ENCODE measurements around the gene SLC22A16.
A peak's percentile ranks its signal among the peaks of the same experiment; 100 is the strongest.
"Not testable (repeated sequence)": the region's sequence is repeated elsewhere in the genome, so short reads cannot be mapped to it uniquely, and the experiment has no call there.

Gene SLC22A16

DNA sequence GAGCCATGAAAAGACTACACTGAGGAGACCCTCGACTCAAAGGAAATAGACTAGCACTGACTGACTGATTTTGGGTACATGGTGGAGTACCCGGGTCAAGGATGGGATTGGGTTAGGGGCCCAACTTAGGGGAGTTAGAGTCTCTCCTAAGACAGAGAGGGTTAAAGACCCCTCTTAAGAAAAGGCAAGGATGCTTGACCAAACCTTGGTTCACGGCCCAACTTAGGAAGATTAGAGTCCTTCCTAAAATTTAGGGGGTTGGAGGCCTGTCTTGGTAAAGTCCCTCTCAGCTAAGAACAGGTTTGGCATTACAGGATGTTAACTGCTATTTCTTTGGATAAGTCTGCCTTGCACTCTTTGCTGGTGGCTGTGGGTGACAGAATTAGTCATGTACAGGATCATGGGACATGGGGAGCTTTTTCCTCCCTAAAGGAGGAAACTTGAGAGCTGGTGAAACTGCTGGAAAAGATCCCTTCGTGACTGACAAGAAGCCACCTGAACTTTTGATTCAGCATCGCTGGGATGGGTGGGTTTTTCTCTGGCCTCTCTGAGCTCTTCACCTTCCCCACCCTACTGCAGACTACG, 12.3 kb upstream of the SLC22A16 start:
- DNase-seq = no peak

DNA sequence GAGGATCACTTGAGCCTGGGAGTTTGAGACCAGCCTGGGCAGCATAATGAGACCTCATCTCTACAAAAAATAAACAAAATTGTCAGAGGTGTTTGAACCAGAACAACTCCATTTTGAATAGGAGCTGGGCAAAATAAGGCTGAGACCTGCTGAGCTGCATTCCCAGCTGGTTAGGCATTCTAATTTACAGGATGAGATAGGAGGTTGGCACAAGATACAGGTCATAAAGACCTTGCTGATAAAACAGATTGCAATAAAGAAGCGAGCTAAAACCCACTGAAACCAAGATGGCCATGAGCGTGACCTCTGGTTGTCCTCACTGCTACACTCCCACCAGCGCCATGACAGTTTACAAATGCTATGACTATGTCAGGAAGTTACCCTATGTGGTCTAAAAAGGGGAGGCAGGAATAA, 11.6 kb upstream of the SLC22A16 start:
- not testable (repeated sequence) for DNase-seq

DNA sequence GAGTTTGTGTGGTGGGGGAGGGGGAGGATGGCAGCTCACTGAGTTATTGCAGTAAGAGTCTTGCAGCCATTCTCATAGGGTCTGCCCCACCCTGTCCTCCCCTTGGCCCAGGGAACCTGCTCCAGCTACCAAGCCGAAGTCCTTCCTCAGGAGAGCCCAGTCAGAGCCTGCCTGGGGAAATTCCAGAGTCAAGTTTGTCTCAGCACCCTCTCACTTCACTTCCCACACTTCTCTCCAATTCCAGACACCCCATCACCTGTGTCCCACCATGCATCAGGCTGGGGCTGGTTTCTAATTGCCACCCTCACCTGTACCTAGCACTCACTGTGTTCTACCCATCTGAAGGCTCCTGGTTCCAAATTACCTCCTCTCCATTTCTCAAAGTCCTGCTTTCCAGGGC, 10.3 kb upstream of the SLC22A16 start:
- no peak for DNase-seq

DNA sequence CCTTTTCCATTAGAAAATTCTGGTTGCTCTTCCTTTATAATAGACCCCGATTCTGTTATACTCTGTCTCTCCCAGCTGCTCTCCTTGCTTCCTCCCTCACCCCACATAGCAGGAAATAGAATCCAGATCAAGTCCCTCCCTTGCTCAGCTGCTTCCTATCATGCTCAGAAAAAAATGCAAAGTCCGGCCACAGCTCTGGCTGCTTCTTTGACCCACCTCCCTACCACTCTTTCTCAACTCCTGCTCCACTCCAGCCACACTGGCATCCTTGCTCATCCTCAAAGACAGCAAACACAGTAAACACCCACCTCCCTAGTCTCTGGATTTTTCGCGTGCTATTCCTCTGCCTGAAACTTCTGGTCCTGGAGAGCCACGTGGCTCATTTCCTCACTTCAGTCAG, 9.1 kb upstream of the SLC22A16 start:
- DNase-seq = no peak

DNA sequence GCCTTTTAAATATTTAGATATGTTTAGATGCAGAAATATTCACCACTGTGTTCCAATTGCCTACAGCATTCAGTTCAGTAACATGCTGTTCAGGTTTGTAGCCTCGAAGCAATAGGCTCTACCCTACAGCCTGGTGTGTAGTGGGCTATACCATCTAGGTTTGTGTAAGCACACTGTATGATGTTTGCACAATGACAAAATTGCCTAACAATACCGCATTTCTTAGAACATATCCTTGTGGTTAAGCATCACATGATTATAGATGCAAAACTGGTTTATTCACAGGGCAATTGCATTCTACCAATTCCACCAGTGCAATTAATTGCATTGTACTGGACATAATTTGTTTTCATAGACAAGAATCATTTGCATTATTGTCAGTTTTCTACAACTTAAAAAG, 7.9 kb upstream of the SLC22A16 start:
- no peak for DNase-seq

DNA sequence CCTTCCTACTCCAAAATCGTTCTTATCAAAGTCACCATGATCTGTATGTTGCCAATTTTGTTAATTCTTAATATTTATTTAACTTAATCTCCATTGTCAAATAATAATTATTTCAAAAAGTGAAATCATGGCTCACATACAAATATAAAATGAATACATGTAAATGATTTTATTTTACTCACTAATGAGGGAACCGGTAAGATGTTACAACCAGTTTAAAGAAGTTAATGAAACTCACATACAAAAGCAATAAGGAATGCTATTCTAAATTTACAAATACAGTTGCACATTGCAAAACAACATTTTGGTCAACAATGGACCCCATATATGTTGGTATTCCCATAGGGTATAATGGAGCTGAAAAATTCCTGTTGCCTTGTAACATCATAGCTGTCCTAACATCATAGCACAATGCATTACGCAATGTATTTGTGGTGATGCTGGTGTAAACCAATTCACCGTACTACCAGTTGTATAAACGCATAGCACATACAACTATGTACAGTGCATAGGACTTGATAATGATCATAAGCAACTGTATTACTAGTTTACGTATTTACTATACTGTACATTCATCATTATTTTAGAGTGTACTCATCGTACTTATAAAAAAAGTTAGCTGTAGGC, 6.5 kb upstream of the SLC22A16 start:
- no peak for DNase-seq

DNA sequence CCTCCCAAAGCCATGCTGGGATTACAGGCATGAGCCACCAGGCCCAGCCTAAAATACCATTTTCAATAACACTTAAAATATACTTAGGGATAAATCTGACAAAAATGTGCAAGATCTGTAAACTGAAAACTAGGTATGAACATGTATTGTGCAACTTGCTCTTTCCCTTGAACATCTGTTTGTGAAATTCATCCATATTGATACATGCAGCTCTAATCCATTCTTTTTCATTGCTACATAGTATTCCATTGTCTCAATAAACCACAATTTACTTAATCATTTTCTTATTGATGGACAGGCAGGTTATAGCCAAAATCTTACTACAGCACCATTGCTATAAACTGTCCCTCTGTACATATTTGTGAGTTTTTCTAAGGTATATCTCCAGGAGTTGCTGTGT, 4.7 kb upstream of the SLC22A16 start:
- no peak for DNase-seq

DNA sequence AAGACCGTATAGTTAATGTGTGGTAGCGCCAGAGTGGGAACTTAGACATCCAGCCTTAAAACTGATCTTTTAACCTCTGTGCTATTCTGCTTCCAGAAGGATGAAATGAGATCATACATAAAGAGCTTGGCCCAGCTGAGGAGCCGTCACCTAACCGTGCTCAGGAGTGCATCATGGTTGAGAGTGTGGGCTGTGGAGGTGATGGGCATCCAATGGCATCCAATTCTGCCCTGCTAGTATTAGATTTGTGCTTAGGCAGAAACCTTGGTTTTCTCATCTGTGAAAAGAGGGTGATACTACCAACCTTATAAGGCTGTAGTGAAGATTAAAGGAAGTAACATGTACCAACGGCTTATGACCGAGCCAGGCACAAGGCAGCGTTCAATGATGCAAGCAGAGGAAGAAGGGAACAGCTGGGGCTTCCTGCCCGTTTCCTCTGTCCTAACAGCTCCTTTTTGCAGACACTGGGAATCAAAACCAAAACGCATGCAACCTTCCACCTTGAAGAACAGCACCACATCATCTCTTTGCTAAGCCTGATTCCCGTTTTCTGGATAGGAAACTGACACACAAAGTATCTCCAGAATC, 1.3 kb downstream of the SLC22A16 start:
- DNase-seq = no peak

DNA sequence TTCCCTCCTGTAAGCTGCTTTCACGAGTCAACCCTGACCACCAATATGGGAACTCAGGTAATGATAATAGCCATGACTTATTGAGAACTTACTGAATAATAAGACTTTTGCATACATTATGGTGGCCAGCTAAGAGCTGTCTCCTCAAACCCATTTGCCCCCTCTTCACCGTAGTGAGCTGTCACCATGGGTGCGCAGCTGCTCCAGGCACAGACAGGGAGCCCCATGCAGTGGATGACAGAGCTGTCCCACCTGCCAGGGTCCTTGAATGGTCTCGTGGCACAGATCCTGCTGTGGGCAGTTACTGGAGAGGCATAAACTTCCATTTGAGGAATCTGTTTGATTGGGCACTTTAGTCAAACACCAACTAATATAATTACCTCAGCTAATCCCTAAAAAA, 1.9 kb downstream of the SLC22A16 start:
- no peak for DNase-seq

DNA sequence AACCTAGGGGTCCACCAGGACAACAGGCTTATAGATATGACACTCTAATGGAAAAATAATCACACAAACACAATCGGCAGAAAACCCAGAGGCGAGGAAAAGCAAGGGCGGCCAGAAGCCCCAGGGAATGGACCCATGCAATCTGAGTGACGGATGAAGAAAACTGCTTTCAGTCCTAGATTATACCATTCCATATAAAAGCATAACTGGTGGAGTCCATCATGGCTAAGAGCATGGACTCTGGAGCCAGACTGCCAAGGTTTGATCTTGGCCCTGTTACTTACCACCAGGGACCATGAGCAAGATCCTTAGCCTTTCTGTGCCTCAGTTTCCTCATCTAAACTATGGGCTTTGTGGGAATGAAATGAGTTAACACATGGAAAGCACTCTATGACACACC, 3.7 kb downstream of the SLC22A16 start:
- no peak for DNase-seq

DNA sequence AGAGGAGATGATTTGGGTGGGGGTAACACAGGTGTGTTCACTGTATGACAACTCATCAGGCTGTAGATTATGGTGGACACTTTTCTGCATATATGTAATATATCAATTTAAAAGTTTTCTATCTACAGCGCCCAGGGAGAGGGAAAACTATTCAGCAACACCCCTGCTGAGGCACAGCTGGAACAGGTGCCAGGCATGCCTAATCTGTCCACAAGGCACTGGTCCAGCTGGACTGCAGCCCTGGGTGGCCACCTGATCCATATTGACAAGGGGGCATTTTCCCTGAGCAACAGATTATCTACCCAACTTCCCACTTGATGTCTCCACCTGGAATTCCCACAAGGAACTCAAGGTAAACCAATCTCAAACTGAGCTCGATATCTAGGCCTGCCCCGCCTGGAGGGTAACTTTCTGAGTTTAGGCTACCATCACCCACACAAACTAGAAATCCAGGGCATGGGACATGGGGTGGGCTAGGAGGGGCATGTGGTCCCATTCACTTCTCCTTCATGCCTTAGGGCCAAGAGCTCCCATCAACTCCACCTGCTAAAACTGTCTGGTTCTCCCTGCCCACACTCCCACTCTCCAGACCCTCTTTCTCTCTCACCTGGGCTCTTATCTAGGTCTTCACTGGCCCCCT, 4.6 kb downstream of the SLC22A16 start:
- DNase-seq = no peak

DNA sequence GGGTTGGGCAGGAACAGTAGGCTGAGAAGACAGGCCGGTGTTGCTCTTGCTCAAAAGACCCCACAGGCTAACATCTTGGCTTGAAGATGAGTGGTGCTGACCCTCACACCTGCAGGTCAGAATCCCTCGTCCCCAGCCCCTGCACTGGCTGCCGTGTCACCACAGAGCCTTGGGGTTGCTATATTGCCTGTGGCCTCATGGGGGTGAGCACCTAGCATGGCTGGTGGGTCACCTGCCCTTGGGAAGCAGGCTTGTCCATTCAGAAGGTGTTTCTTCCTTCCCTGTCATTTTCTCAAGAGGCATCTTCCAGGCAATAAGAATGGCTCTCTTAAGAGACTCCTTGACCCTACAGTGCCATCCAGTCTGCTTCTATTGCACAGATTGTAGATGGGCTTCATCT, 7.7 kb downstream of the SLC22A16 start:
- DNase-seq = no peak

DNA sequence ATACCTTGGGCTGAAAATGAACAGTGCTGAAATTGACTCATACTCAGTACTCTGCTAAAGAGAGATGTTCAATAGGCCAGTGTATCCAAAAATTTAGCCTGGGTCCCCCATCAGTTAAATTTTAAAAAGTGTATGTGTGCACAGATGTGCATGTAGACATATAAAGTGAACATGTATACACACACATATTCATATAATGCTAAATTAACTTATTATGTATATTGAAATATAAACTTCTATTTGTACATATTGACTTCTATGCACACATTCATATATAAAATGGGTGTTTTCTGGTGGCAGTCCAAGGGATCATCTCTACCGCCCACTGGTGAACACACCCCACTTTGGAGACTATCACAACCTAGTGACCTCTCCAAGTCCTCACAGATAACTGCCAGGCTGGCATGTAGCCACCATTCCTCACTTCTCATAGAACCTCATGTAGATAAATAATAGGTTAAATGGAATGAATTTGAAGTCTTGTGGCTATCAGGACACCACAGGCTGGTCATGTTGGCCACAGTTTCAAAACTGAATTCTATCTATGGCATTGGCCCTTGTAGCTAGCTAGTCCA, 8.8 kb downstream of the SLC22A16 start:
- DNase-seq = no peak

DNA sequence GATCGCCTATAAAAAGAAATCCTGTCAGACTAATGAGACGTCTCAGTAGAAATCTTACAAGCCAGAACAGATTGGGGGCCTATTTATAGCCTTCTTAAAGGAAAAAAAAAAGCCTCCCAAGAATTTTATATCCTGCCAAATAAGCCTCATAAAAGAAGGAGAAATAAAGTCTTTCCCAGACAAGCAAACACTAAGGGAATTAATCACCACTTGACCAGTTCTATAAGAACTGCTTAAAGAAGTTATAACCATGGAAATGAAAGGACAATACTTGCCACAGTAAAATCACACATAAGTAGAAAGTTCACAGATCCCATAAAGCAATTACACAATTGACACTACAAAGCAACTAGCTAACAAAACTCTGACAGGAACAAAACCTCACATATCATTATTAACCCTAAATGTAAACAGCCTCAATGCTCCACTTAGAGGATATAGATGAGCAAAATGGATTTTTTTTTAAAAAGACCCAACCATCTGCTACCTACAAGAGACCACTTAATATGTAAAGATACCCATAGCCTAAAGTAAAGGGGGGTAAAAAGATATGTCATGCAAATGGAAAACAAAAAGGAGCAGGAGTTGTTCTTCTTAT, 13.4 kb downstream of the SLC22A16 start:
- DNase-seq = no peak

DNA sequence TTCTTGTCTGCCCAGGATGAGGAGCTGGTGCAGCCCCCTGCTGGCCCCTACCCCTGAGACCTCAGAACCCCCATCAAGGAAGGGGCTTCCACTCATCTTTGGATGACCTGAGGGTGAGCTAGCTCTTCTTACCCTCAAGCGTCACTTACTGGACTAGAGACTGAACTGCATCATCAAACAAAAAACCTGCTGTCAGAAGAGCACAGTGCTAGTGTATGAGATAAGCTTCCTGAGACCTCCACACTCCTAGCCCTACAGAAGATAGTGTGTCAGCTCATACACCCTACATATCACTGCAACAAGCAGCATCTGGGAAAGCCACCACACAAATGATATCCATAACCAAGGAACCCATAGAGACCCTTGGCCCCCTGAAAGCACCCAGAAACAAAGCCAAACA, 15.0 kb downstream of the SLC22A16 start:
- no peak for DNase-seq

DNA sequence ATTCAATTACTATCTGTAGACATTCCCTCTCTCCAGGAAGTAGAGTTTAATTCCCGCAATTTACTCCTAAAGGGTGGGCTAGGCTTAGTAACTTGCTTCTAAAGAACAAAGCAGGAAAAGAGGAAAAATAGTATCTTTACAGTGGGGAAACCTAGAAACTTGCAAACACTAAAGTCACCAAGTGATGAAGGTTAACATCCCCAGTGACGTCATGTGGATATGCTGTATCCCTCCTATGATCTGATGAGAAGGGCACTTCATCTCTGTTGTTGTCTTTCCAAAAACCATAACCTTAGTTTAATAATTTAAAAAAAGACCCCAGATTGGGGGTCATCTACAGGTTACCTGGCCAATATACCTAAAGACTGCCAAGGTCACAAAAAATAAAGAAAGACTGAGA, 17.3 kb downstream of the SLC22A16 start:
- DNase-seq = no peak

DNA sequence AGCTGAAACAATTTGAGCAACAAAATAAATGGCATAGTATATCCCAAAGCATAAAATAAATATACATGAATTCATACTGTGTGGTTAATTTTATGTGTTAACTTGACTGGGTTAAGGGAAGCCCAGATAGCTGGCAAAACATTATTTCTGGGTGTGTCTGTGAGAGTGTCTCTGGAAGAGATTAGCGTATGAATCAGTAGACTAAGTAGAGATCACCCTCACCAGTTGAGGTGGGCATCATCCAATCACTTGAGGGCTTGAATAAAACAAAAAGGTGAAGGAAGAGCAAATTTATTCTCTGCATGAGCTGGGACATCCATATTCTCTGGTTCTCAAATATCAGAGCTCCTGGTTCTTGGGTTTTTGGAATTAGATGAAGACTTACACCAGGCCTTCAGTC, 17.9 kb downstream of the SLC22A16 start:
- no peak for DNase-seq

DNA sequence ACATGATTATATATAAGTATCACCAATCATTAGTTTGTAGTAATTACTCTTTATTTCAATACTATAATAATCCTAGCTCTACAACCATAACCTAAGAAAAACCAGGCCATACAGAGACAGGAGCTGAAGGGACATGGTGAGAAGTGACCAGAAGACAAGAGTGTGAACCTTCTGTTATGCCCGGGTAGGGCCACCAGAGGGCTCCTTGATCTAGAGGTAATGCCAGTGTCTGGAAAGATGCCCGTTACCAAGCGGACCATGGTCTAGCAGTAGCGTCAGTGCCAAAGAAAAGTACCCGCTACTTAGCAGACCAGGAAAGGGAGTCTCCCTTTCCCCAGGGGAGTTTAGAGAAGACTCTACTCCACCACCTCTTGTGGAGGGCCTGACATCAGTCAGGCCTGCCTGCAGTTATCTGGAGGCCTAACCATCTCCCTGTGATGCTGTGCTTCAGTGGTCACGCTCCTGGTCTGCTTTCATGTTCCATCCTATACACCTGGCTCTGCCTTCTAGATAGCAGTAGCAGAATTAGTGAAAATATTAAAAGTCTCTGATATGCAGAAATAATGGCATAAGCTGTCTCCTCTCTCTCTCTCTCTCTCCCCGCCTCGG, 18.7 kb downstream of the SLC22A16 start:
- DNase-seq = peak in 1 of 2 experiments; percentile 27

DNA sequence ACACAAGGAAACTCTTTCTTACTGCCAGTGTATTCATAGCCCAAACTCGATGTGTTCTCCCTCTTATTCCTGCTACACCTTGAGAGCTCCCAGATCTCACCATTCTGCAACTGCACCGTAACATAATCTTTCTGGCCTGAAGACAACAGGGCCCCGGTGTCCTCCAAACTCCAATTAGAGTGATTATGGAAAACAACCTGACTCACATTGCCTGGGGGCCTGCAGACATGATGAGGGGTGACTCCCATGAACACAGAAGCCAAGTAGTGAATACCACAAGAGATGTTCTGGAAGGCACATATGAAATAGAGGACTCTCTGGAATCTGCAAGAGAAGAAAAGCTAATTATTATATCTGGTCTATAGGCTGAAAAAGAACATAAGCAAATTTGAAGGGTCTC, 19.7 kb downstream of the SLC22A16 start:
- DNase-seq = no peak

DNA sequence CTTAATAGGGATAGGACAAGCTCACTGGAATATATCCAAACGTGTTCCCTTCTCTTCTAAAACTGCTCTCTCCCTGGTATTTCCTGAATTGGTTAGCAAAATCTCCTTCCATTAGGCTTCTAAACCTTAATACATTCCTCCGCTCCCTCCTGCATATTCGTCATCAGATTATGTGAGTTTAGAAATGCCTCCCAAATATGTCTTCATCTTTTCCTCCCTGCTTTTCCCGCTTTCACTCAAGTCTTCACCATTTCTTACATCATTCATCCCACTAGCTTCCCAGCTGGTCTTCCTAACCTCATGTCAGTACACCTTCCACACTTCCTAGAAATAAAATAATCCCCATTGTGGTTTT, 26.9 kb downstream of the SLC22A16 start:
- DNase-seq = no peak

DNA sequence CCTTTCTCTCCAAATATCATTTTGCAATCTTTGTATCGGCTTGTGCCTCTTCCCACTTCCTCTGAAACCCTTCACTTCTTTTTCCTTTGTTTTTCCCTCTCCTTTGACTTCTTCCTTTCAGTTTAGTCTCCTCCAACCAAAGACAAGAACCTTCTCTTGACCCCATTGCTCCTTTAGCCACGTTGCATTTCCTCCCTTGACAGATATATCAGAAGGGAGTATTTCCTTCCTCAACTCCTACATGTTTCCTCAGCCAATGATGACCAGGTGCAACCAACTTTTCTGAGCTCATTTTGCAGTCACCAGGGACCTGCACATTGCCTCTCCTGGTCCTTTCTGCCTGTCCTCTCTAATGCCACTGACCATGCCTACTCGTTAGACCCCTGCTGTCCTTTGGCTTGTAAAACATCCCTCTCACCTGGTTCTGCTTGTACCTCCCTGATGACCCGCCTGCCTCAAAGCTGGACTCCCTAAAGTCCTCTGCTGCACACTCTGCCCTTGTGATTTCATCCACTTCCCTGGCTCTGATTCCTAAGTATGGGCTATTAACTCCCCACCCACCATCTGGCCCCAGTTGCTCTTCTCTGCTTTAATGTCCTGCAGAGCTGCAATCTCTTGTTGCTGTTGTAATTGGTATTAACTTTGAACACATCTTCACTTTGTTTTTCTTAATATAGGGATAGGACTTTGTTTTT, 27.4 kb downstream of the SLC22A16 start:
- DNase-seq = no peak

DNA sequence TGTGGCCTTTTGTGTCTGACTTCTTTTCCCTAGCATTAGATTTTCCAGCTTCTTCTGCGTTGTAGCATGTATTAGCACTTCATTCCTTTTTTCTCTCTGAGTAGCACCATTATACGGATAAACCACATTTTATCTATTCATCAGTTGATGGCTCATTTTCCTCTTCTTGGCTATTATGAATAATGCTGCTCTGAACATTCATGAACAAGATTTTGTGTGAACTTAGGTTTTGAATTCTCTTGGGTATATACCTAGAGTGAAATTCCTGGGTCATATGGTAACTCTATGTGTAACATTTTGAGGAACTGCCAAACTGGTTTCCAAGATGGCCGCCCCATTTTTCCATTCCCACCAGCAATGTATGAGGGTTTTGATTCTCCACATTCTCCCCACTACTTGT, 28.7 kb downstream of the SLC22A16 start:
- no peak for DNase-seq

DNA sequence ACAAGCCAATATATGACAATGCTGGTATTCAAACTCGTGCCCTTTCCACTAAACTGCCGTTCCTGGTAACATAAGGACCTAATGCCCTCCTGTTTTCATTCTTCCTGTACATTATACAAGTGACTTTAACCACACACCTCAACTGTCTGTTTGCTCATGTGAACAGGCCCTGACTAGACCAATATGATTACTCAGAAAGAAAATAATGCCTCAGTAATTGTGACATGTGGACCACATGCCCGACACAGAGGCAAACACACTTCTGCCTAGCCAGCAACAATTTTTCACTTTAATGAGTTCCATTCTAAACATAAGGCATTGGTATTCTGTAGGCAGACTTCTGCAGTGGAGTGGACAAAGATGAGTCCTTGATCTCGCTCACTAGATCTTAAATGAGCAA, 30.0 kb downstream of the SLC22A16 start:
- DNase-seq = no peak

Data from SW 1271 (cell line).